ENCODE data around the gene EED. TPM values are rescaled to one million over a fixed set of nuclear protein-coding genes. Genes with fewer than 3 reads are reported as not detected.

Gene EED
- total RNA-seq, 1 donor from 2014 or later: 44.7 TPM

DNA sequence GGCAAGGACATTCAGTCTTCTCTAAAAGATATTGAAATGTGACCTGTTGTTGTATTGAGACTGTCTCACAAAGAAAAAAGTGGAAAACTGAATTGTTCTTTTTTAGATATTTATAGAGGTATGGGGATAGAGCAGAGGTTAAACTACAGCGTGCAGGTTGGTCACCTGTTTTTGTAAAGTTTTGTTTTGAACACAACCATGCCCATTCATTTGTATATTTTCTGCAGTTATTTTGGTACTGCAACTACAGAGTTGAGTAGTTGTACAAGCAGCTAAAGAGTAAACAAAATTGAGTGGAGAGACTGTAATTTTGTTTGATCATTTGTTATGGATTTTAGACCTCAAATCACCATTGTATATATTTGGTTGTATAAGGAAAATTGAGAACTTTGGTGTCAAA lies 11.3 kb downstream of the EED start:
- TF ChIP-seq, protein P1, sequence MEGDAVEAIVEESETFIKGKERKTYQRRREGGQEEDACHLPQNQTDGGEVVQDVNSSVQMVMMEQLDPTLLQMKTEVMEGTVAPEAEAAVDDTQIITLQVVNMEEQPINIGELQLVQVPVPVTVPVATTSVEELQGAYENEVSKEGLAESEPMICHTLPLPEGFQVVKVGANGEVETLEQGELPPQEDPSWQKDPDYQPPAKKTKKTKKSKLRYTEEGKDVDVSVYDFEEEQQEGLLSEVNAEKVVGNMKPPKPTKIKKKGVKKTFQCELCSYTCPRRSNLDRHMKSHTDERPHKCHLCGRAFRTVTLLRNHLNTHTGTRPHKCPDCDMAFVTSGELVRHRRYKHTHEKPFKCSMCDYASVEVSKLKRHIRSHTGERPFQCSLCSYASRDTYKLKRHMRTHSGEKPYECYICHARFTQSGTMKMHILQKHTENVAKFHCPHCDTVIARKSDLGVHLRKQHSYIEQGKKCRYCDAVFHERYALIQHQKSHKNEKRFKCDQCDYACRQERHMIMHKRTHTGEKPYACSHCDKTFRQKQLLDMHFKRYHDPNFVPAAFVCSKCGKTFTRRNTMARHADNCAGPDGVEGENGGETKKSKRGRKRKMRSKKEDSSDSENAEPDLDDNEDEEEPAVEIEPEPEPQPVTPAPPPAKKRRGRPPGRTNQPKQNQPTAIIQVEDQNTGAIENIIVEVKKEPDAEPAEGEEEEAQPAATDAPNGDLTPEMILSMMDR (conservative IDR thresholded peaks at IDR 0.05): no peak
- Mint-ChIP-seq H3K27me3 (no peaks in the 10 kb centered on the region), H3K4me1 (ENCODE audit: unreplicated experiment) (peaks cover 6% of the 10 kb centered on the region), H3K9me3 (no peaks in the 10 kb centered on the region), H3K36me3 (peaks cover 16% of the 10 kb centered on the region), H3K4me3 (no peak overlapping the region), H3K27ac (no peak overlapping the region)
- no peak for DNase-seq (ENCODE audit: extremely low spot score, unreplicated experiment)

- H3K4me3 Mint-ChIP-seq: no peak overlapping the region
- H3K9me3 Mint-ChIP-seq: no peaks in the 10 kb centered on the region
- no peaks in the 10 kb centered on the region for H3K27me3 Mint-ChIP-seq
- peaks cover 6% of the 10 kb centered on the region for H3K4me1 Mint-ChIP-seq (ENCODE audit: unreplicated experiment)
- no peak overlapping the region for H3K27ac Mint-ChIP-seq
- DNase-seq (ENCODE audit: extremely low spot score, unreplicated experiment): no peak
- TF ChIP-seq, protein P1 (conservative IDR thresholded peaks at IDR 0.05): no peak
- peaks cover 16% of the 10 kb centered on the region for H3K36me3 Mint-ChIP-seq
Measured at GRCh38 chr11:86256608-86257007, 12.1 kb downstream of the EED start.

DNA sequence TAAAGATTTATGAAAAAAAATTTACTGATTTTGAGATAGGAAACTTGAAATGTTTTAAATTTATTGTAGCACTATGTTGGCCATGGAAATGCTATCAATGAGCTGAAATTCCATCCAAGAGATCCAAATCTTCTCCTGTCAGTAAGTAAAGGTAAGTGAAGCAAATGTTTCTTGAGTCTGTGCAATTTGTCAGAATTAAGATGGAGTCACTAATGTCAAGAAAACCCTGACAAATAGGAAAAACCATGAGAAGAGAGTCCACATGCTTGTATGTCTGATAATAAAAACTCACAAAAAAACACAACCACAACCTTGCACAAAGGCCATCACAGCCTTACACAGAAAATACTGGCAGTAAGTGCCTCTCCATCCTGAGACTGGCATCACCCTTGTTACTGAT lies 12.9 kb downstream of the EED start:
- H3K4me3 Mint-ChIP-seq: no peak overlapping the region
- H3K9me3 Mint-ChIP-seq: no peaks in the 10 kb centered on the region

DNA sequence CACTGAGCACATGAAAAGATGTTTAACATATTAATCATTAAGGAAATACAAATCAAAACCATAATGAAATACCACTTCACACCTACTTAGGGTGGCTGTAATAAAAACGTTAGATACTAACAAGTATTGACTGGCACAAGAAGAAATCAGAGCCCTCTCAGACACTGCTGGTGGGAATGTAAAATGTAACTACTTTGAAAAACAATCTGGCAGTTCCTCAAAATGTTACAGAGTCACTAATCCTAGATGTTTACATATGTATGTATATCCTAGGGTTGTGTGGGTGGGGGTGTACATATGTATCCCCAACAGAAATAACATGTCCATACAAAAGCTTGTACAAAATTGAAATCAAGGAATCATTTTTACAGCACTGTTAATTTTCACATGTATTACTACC lies 15.2 kb downstream of the EED start:
- H3K9me3 Mint-ChIP-seq: no peaks in the 10 kb centered on the region
- TF ChIP-seq, protein P1 (conservative IDR thresholded peaks at IDR 0.05): no peak
- no peaks in the 10 kb centered on the region for H3K27me3 Mint-ChIP-seq
- no peaks in the 10 kb centered on the region for H3K4me1 Mint-ChIP-seq (ENCODE audit: unreplicated experiment)
- no peak overlapping the region for H3K4me3 Mint-ChIP-seq
- H3K36me3 Mint-ChIP-seq: peaks cover 22% of the 10 kb centered on the region
- no peak overlapping the region for H3K27ac Mint-ChIP-seq
- DNase-seq (ENCODE audit: extremely low spot score, unreplicated experiment): no peak

More for the DNA sequence above, 12.9 kb downstream of the EED start:
- Mint-ChIP-seq H3K27ac (no peak overlapping the region), H3K36me3 (peaks cover 12% of the 10 kb centered on the region), H3K27me3 (no peaks in the 10 kb centered on the region), H3K4me1 (ENCODE audit: unreplicated experiment) (no peaks in the 10 kb centered on the region)
- TF ChIP-seq, protein P1 (conservative IDR thresholded peaks at IDR 0.05): no peak
- no peak for DNase-seq (ENCODE audit: extremely low spot score, unreplicated experiment)

GRCh38 chr11:86261328-86261727 lies 16.8 kb downstream of the EED start:
- Mint-ChIP-seq H3K36me3 (peaks cover 24% of the 10 kb centered on the region), H3K27me3 (no peaks in the 10 kb centered on the region), H3K4me3 (no peak overlapping the region), H3K9me3 (no peaks in the 10 kb centered on the region), H3K4me1 (ENCODE audit: unreplicated experiment) (no peaks in the 10 kb centered on the region), H3K27ac (no peak overlapping the region)
- no peak for DNase-seq (ENCODE audit: extremely low spot score, unreplicated experiment)
- TF ChIP-seq, protein P1 (conservative IDR thresholded peaks at IDR 0.05): no peak

DNA sequence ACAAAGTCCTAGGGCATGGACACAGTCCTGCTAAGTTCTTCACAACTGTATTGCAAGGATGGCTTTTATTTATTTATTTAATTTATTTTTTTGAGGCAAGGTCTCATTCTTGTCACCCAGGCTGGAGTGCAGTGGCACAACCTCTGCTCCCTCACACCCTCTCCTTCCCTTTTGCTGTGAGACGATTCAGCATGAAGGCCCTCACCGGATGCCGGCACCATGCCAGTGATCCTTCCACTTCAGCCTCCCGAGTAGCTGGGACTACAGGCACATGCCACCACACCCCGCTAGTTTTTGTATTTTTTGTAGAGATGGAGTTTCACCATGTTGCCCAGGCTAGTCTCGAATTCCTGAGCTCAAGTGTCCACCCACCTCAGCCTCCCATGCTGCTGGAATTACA lies 17.8 kb downstream of the EED start:
- DNase-seq (ENCODE audit: extremely low spot score, unreplicated experiment): no peak
- TF ChIP-seq, protein P1 (conservative IDR thresholded peaks at IDR 0.05): no peak
- no peaks in the 10 kb centered on the region for H3K27me3 Mint-ChIP-seq
- H3K4me3 Mint-ChIP-seq: no peak overlapping the region
- no peaks in the 10 kb centered on the region for H3K9me3 Mint-ChIP-seq
- H3K27ac Mint-ChIP-seq: no peak overlapping the region
- H3K4me1 Mint-ChIP-seq (ENCODE audit: unreplicated experiment): no peaks in the 10 kb centered on the region
- H3K36me3 Mint-ChIP-seq: peaks cover 24% of the 10 kb centered on the region
